Measurements from ENCODE around the gene GAB1.

Gene GAB1

GRCh38 chr4:143382596-143382995 lies 45.9 kb downstream of the GAB1 start:
- no peak overlapping the region for H2AFZ ChIP-seq (ENCODE audit: low read depth, low read length, severe bottlenecking)
- no peak overlapping the region for H3K4me3 ChIP-seq (ENCODE audit: insufficient read depth, low read length, poor library complexity, severe bottlenecking)
- H3K79me2 ChIP-seq (ENCODE audit: insufficient read depth, low read length): no peaks in the 10 kb centered on the region
- H3K27me3 ChIP-seq (ENCODE audit: low read length): no peaks in the 10 kb centered on the region
- no peak overlapping the region for H3K9ac ChIP-seq (ENCODE audit: low read length)
- H3K9me3 ChIP-seq (ENCODE audit: insufficient read depth, low read length): no peaks in the 10 kb centered on the region
- no peaks in the 10 kb centered on the region for H3K36me3 ChIP-seq (ENCODE audit: low read length)
- H3F3A ChIP-seq (ENCODE audit: insufficient read depth): no peaks in the 10 kb centered on the region
- H3K4me2 ChIP-seq (ENCODE audit: low read depth, low read length, poor library complexity, severe bottlenecking): no peak overlapping the region
- no peaks in the 10 kb centered on the region for H3K9me2 ChIP-seq (replicated peaks; ENCODE audit: insufficient read depth, low read length)
- TF ChIP-seq, protein P1, sequence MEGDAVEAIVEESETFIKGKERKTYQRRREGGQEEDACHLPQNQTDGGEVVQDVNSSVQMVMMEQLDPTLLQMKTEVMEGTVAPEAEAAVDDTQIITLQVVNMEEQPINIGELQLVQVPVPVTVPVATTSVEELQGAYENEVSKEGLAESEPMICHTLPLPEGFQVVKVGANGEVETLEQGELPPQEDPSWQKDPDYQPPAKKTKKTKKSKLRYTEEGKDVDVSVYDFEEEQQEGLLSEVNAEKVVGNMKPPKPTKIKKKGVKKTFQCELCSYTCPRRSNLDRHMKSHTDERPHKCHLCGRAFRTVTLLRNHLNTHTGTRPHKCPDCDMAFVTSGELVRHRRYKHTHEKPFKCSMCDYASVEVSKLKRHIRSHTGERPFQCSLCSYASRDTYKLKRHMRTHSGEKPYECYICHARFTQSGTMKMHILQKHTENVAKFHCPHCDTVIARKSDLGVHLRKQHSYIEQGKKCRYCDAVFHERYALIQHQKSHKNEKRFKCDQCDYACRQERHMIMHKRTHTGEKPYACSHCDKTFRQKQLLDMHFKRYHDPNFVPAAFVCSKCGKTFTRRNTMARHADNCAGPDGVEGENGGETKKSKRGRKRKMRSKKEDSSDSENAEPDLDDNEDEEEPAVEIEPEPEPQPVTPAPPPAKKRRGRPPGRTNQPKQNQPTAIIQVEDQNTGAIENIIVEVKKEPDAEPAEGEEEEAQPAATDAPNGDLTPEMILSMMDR (IDR thresholded peaks at IDR 0.05; ENCODE audit: insufficient read depth, low read length, poor library complexity, severe bottlenecking): no peak
- TF ChIP-seq EZH2phosphoT487 (conservative IDR thresholded peaks at IDR 0.05; ENCODE audit: low read length): no peak
- no peaks in the 10 kb centered on the region for H4K20me1 ChIP-seq (ENCODE audit: low read depth, low read length)
- H3K27ac ChIP-seq (ENCODE audit: low read depth, low read length): no peak overlapping the region

DNA sequence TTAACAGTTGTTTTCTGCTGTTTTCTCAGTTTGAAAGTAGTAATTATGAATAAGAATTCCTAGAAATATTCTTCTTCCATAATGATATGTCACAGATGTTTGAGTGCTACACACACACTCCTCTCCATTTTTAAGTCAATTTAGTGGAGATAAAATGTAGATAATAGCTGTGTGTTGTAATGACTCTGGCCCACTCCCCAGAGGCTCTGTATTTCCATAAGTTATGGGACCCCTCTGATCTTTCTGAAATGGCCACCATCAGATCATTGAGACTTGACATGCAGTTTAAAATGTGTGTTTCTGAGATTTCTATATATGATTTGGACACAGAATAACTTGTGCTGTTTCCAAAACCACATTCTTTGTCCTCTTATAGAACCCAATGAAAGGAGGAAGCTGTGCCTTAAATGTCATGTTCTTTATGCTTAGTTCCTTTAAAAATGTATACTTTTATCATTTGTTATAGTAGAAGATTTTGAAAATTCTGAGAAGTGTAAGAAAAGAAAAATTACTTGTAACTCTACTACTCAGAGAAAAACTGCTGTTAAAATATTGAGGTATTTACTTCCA lies 46.4 kb downstream of the GAB1 start:
- Histone ChIP-seq H3F3A (ENCODE audit: insufficient read depth) (no peaks in the 10 kb centered on the region), H3K36me3 (ENCODE audit: low read length) (no peaks in the 10 kb centered on the region), H3K9ac (ENCODE audit: low read length) (no peak overlapping the region), H3K4me2 (ENCODE audit: low read depth, low read length, poor library complexity, severe bottlenecking) (no peak overlapping the region), H3K27ac (ENCODE audit: low read depth, low read length) (no peak overlapping the region), H3K4me3 (ENCODE audit: insufficient read depth, low read length, poor library complexity, severe bottlenecking) (no peak overlapping the region), H4K20me1 (ENCODE audit: low read depth, low read length) (no peaks in the 10 kb centered on the region), H3K27me3 (ENCODE audit: low read length) (no peaks in the 10 kb centered on the region), H2AFZ (ENCODE audit: low read depth, low read length, severe bottlenecking) (no peak overlapping the region), H3K9me3 (ENCODE audit: insufficient read depth, low read length) (no peaks in the 10 kb centered on the region), H3K79me2 (ENCODE audit: insufficient read depth, low read length) (no peaks in the 10 kb centered on the region), H3K9me2 (replicated peaks; ENCODE audit: insufficient read depth, low read length) (no peaks in the 10 kb centered on the region)
- no peak for TF ChIP-seq EZH2phosphoT487 (conservative IDR thresholded peaks at IDR 0.05; ENCODE audit: low read length)
- TF ChIP-seq, protein P1 (IDR thresholded peaks at IDR 0.05; ENCODE audit: insufficient read depth, low read length, poor library complexity, severe bottlenecking): no peak

DNA sequence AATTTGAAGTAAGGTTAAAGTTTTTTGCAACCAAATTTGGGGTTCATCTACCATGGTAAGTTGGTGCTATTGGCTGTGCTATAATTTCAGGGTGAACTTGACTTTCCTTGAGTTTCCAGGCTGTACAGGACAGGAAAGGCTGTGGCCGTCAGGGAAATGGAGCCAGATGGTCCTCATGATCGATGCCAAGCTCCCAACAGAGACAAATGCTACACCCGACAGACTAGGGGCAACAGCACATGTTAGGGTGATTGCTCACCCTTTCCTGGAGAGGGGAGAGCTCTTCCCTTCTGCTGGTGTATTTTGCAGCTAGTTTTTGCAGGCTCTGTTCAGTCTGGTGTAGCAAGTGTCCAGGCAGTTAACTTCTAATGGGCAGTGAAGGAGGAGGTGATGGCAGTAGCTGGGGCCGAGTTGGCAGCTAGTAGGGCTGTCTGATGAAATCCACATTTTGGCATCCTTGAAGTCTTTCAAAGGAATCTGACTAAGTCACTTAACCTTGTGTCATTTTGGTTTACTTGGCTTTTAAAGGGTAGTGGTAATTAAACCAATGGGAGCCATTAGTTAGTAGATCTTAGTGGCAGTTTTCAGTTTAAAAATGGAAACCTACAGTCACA lies 47.8 kb downstream of the GAB1 start:
- no peaks in the 10 kb centered on the region for H3K79me2 ChIP-seq (ENCODE audit: insufficient read depth, low read length)
- H3K27me3 ChIP-seq (ENCODE audit: low read length): no peaks in the 10 kb centered on the region
- no peaks in the 10 kb centered on the region for H3F3A ChIP-seq (ENCODE audit: insufficient read depth)
- H3K27ac ChIP-seq (ENCODE audit: low read depth, low read length): no peak overlapping the region
- no peak overlapping the region for H3K9ac ChIP-seq (ENCODE audit: low read length)
- H3K4me3 ChIP-seq (ENCODE audit: insufficient read depth, low read length, poor library complexity, severe bottlenecking): no peak overlapping the region
- TF ChIP-seq EZH2phosphoT487 (conservative IDR thresholded peaks at IDR 0.05; ENCODE audit: low read length): no peak
- TF ChIP-seq, protein P1 (IDR thresholded peaks at IDR 0.05; ENCODE audit: insufficient read depth, low read length, poor library complexity, severe bottlenecking): no peak
- no peaks in the 10 kb centered on the region for H3K36me3 ChIP-seq (ENCODE audit: low read length)
- no peaks in the 10 kb centered on the region for H4K20me1 ChIP-seq (ENCODE audit: low read depth, low read length)
- H3K9me2 ChIP-seq (replicated peaks; ENCODE audit: insufficient read depth, low read length): no peaks in the 10 kb centered on the region
- no peaks in the 10 kb centered on the region for H3K9me3 ChIP-seq (ENCODE audit: insufficient read depth, low read length)
- no peak overlapping the region for H2AFZ ChIP-seq (ENCODE audit: low read depth, low read length, severe bottlenecking)
- no peak overlapping the region for H3K4me2 ChIP-seq (ENCODE audit: low read depth, low read length, poor library complexity, severe bottlenecking)

All from SU-DHL-6 (cell line).